Suprapubic skin (tissue), 4 donors: ENCODE results near the gene CDH13. TPM values are rescaled to one million over a fixed set of nuclear protein-coding genes. Genes with fewer than 3 reads are reported as not detected.

Experiments
- DNase-seq, 2 donors: peaks; one replicate each; pipeline ENCODE4 v3.0.0-alpha.2; 2019; ENCODE audit warnings: low spot score in 2 of 2
- H3K27ac ChIP-seq: fragments of 200-600 bp; sonication (generic); one replicate; pipeline ENCODE4 v1.5.1; 2019
- H3K27me3 ChIP-seq: fragments of 200-600 bp; sonication (generic); one replicate; pipeline ENCODE4 v1.5.1; 2019
- H3K36me3 ChIP-seq: fragments of 200-600 bp; sonication (generic); one replicate; pipeline ENCODE4 v1.5.1; 2019
- H3K4me1 ChIP-seq: fragments of 200-600 bp; sonication (generic); one replicate; pipeline ENCODE4 v1.5.1; 2019
- H3K4me3 ChIP-seq: fragments of 200-600 bp; sonication (generic); one replicate; pipeline ENCODE4 v1.5.1; 2019; ENCODE audit warnings: mild to moderate bottlenecking
- H3K9me3 ChIP-seq: fragments of 200-600 bp; sonication (generic); one replicate; pipeline ENCODE4 v1.5.1; 2019
- EP300 ChIP-seq: sonication (generic); formaldehyde crosslinking; IDR thresholded peaks from one replicate; pipeline ENCODE4 v1.6.1; 2017; ENCODE audit warnings: antibody characterized with exemption
- POLR2A ChIP-seq, 2 donors: fragments of 450-650 bp; IDR thresholded peaks; one replicate each; pipeline ENCODE4 v1.6.1; 2017; ENCODE audit warnings: antibody characterized with exemption in 2 of 2, mild to moderate bottlenecking in 2 of 2, moderate library complexity in 2 of 2
- POLR2AphosphoS5 ChIP-seq, 3 donors: sonication (generic); formaldehyde crosslinking; IDR thresholded peaks; one replicate each; pipeline ENCODE4 v1.6.1; 2017; ENCODE audit warnings: antibody characterized with exemption in 3 of 3
- WGBS: methylation state at CpG from one replicate; pipeline ENCODE4 v1.1.5; 2018; 5-methylcytosine and 5-hydroxymethylcytosine counted together
- total RNA-seq, 4 donors: library from RNA; depleted of rRNA; stranded (reverse); fragments of >200 nt; gene quantifications; one replicate each; pipeline ENCODE4 v1.1.0, GENCODE V29; 2016
- TF ChIP-seq, protein P1 (sequence below), 2 donors: fragments of 200-600 bp in 1 of 2; fragments of 450-650 bp in 1 of 2; sonication (generic) in 1 of 2; IDR thresholded peaks; one replicate each; pipeline ENCODE4 v1.5.1; 2016 to 2019; ENCODE audit warnings: antibody characterized with exemption in 2 of 2, mild to moderate bottlenecking in 1 of 2, moderate library complexity in 1 of 2

Gene CDH13
- total RNA-seq, 4 donors from 2014 or later = 90.4 to 176 (median 139) TPM

DNA sequence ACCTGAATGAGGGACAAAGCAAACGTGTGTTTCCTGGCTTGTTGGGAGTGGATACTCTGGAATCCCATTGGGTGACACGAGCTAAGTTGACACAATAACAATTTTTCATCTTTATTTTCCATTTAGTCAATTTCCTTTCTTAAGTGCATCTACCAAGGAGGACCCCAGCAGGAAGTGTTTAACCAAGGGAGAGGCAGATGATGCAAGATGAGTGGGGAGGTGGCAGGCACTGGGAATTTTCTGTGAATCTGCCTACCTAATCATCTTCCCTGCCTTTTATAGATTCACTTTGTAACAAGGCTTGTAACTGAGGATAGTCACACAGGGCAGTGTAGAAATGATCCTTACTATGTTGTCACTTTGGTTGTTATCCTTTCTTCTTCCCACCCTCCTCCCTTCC lies 863.3 kb downstream of the CDH13 start:
- DNase-seq = no peak
- Histone ChIP-seq H3K4me3 (no peak overlapping the region), H3K27me3 (no peaks in the 10 kb centered on the region), H3K9me3 (no peaks in the 10 kb centered on the region), H3K27ac (no peak overlapping the region), H3K36me3 (no peaks in the 10 kb centered on the region), H3K4me1 (no peaks in the 10 kb centered on the region)
- TF ChIP-seq, protein P1, sequence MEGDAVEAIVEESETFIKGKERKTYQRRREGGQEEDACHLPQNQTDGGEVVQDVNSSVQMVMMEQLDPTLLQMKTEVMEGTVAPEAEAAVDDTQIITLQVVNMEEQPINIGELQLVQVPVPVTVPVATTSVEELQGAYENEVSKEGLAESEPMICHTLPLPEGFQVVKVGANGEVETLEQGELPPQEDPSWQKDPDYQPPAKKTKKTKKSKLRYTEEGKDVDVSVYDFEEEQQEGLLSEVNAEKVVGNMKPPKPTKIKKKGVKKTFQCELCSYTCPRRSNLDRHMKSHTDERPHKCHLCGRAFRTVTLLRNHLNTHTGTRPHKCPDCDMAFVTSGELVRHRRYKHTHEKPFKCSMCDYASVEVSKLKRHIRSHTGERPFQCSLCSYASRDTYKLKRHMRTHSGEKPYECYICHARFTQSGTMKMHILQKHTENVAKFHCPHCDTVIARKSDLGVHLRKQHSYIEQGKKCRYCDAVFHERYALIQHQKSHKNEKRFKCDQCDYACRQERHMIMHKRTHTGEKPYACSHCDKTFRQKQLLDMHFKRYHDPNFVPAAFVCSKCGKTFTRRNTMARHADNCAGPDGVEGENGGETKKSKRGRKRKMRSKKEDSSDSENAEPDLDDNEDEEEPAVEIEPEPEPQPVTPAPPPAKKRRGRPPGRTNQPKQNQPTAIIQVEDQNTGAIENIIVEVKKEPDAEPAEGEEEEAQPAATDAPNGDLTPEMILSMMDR (IDR thresholded peaks at IDR 0.05) = no peak
- TF ChIP-seq POLR2AphosphoS5 (IDR thresholded peaks at IDR 0.05) = no peak
- TF ChIP-seq POLR2A (IDR thresholded peaks at IDR 0.05) = no peak
- no peak for TF ChIP-seq EP300
- WGBS = 59% methylated on average over 2 of the region's 2 CpGs

DNA sequence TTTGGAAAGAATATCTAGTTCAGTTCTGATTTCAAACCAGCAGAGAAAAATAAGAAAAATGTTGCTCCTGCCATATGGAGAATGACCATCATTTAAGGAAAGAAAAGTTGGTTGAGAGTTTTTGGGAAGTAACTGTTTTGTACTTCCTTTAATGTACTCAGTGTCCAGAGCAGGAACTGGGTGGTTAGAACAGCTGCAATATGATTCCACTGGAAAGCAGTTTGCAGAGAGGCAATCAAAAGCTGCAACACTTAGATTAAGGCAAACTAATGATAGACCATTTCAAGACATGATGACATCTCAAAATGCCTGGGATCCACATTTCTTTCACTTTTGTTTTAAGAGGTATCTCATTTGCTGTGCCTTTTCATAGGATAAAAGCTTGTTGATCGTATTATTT lies 867.7 kb downstream of the CDH13 start:
- DNase-seq = no peak
- no peaks in the 10 kb centered on the region for H3K9me3 ChIP-seq
- TF ChIP-seq, protein P1 (IDR thresholded peaks at IDR 0.05) = no peak
- TF ChIP-seq EP300 (no peak), POLR2AphosphoS5 (IDR thresholded peaks at IDR 0.05) (no peak), POLR2A (IDR thresholded peaks at IDR 0.05) (no peak)
- H3K4me3 ChIP-seq = no peak overlapping the region
- 90% methylated on average over 1 of the region's 1 CpG for WGBS
- H3K4me1 ChIP-seq = no peaks in the 10 kb centered on the region
- no peak overlapping the region for H3K27ac ChIP-seq
- no peaks in the 10 kb centered on the region for H3K36me3 ChIP-seq
- no peaks in the 10 kb centered on the region for H3K27me3 ChIP-seq

DNA sequence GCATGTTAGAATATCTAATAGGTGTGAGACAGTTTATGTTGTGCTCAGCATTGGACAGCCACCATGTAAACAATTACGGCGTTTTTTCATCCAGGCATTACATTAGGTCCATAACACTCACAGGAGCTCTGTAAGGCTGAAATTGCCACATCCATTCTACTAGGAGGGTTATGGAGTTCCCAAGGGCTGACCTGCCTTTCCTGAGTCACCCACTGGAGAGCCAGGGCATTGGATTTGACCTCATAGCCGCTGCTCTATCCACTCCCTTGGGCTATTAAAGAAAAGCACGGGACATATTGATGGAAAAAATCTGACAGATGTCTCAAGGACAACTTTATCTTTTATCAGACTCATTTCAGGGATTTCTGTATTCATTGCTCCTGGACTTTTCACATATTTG lies 874.7 kb downstream of the CDH13 start:
- Histone ChIP-seq H3K9me3 (no peaks in the 10 kb centered on the region), H3K4me1 (no peaks in the 10 kb centered on the region), H3K4me3 (no peak overlapping the region), H3K27me3 (no peaks in the 10 kb centered on the region), H3K36me3 (no peaks in the 10 kb centered on the region), H3K27ac (no peak overlapping the region)
- TF ChIP-seq POLR2AphosphoS5 (IDR thresholded peaks at IDR 0.05) (no peak), POLR2A (IDR thresholded peaks at IDR 0.05) (no peak), EP300 (no peak)
- TF ChIP-seq, protein P1 (IDR thresholded peaks at IDR 0.05) = no peak
- 91% methylated on average over 4 of the region's 4 CpGs for WGBS
- DNase-seq = no peak

DNA sequence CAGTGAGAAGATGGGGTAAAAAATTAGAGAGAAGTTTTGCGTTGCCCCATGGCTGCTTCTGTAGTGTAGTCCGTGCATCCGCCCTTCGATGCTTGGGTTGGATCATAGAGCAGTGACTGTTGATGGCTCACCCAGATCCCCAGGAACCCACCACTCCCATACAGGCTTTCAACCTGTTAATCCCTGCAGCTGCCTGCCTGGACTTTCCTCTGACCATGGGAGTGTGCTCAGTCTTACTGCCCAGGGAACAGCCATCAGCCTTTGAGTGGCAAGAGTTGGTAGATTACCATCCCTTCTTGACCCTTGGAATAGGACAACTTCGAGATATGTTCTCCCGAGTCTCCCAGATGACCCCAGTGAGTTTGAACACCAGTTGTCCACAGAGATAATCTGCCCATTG lies 881.5 kb downstream of the CDH13 start:
- TF ChIP-seq, protein P1 (IDR thresholded peaks at IDR 0.05) = no peak
- TF ChIP-seq POLR2A (IDR thresholded peaks at IDR 0.05) (no peak), POLR2AphosphoS5 (IDR thresholded peaks at IDR 0.05) (no peak), EP300 (no peak)
- H3K27me3 ChIP-seq = no peaks in the 10 kb centered on the region
- H3K27ac ChIP-seq = no peak overlapping the region
- H3K4me1 ChIP-seq = no peaks in the 10 kb centered on the region
- H3K36me3 ChIP-seq = no peaks in the 10 kb centered on the region
- H3K9me3 ChIP-seq = no peaks in the 10 kb centered on the region
- no peak overlapping the region for H3K4me3 ChIP-seq
- no peak for DNase-seq
- WGBS = 91% methylated on average over 6 of the region's 6 CpGs

DNA sequence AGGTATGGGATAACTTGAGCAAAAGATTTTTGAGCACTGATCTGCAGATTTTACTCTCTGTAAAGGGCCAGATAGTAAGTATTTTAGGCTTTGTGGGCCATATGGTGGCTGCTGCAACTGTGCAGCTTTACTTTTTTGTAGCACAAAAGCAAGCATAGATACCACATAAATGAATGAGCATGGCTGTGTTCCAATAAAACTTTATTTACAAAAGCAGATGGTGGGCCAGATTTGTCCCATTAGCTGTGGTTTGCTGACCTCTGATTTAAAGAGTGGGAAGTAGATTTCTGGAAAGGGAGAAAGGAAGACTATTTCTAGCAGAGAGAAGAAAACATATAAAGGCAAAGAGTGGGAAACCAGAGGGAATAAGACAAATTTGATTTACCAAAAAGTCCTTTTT lies 882.5 kb downstream of the CDH13 start:
- DNase-seq = no peak

More for the DNA sequence above, 882.5 kb downstream of the CDH13 start:
- no peaks in the 10 kb centered on the region for H3K9me3 ChIP-seq
- TF ChIP-seq POLR2A (IDR thresholded peaks at IDR 0.05) = no peak
- no peak for TF ChIP-seq EP300
- TF ChIP-seq POLR2AphosphoS5 (IDR thresholded peaks at IDR 0.05) = no peak
- TF ChIP-seq, protein P1 (IDR thresholded peaks at IDR 0.05) = no peak
- no peaks in the 10 kb centered on the region for H3K27me3 ChIP-seq
- H3K4me1 ChIP-seq = no peaks in the 10 kb centered on the region
- H3K27ac ChIP-seq = no peak overlapping the region
- no peaks in the 10 kb centered on the region for H3K36me3 ChIP-seq
- H3K4me3 ChIP-seq = no peak overlapping the region
